OCI-LY3 (cell line): ENCODE results near the gene PTPN23.

Experiments
- H2AFZ ChIP-seq: fragments of 200-600, 300-600 bp; shearing (Covaris generic); 2 replicates; pipeline ENCODE4 v1.6.0; 2014; ENCODE audit warnings: antibody characterized with exemption, low read depth, low read length
- H3K27ac ChIP-seq: fragments of 200-600, 300-600 bp; sonication (generic); 2 replicates; pipeline ENCODE4 v1.5.1; 2014; ENCODE audit warnings: mild to moderate bottlenecking, low read length, moderate library complexity, mixed read lengths
- H3K27me3 ChIP-seq: fragments of 200-600, 300-600 bp; sonication (generic); 2 replicates; pipeline ENCODE4 v1.6.1; 2014; ENCODE audit warnings: low read depth, low read length, mixed read lengths
- H3K36me3 ChIP-seq: fragments of 200-600, 300-600 bp; sonication (generic); replicated peaks from 2 replicates; pipeline ENCODE3; 2014; ENCODE audit warnings: low read depth, low read length, mixed read lengths
- H3K4me1 ChIP-seq: fragments of 300-600, 200-600 bp; sonication (generic); 2 replicates; pipeline ENCODE4 v1.6.1; 2014; ENCODE audit warnings: low read length, mixed read lengths
- H3K4me2 ChIP-seq: fragments of 200-600, 300-600 bp; sonication (generic); 2 replicates; pipeline ENCODE4 v1.6.1; 2014; ENCODE audit warnings: low read length, mixed read lengths
- H3K4me3 ChIP-seq: fragments of 300-600, 200-600 bp; sonication (generic); 2 replicates; pipeline ENCODE4 v1.5.1; 2014; ENCODE audit warnings: antibody characterized with exemption, mild to moderate bottlenecking, low read length, moderate library complexity
- H3K79me2 ChIP-seq: fragments of 300-600, 200-600 bp; shearing (Covaris generic); 2 replicates; pipeline ENCODE4 v1.6.1; 2014; ENCODE audit warnings: mild to moderate bottlenecking, low read length, mixed read lengths
- H3K9ac ChIP-seq: fragments of 300-600, 200-600 bp; shearing (Covaris generic); 2 replicates; pipeline ENCODE4 v1.6.0; 2014; ENCODE audit warnings: mild to moderate bottlenecking, low read length, moderate library complexity
- H3K9me3 ChIP-seq: fragments of 200-600, 300-600 bp; shearing (Covaris generic); 2 replicates; pipeline ENCODE4 v1.6.1; 2014; ENCODE audit warnings: low read length, mixed read lengths; ENCODE audit not compliant: insufficient read depth
- H4K20me1 ChIP-seq: fragments of 200-600, 300-600 bp; sonication (generic); 2 replicates; pipeline ENCODE4 v1.6.1; 2016; ENCODE audit warnings: low read length, mixed read lengths; ENCODE audit not compliant: insufficient read depth
- EZH2phosphoT487 ChIP-seq: fragments of 200-600 bp; shearing (Covaris generic); IDR thresholded peaks from 2 replicates; pipeline ENCODE4 v1.6.1; 2018; ENCODE audit warnings: antibody characterized with exemption, mixed run types, low read depth
- TF ChIP-seq, protein P1 (sequence below): fragments of 200-600, 300-600 bp; sonication (generic); IDR thresholded peaks from 2 replicates; pipeline ENCODE4 v1.5.1; 2014; ENCODE audit warnings: antibody characterized with exemption, low read length, low read depth

The PTPN23 gene

DNA sequence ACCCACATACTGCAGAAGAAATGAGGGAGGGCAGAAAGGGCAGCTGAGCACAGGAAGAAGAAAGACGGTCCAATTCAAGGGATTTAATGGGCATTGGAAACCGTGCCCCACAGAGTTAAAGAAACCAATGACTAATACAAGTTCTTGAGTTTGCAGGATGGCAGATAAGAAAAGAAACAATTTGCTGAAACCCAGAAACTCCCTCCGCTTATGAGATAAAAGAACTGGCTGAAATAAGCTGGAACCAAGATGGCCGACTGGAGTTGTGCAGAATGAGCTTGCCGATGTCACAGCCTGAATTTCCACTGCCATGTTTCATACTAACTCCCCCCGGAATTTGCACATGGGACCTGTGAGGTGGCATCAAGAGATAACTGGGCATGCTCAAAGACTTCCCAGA is 47.8 kb downstream of the PTPN23 start:
- Histone ChIP-seq H3K27me3 (no peaks in the 10 kb centered on the region), H3K27ac (no peak overlapping the region), H3K9ac (no peak overlapping the region), H3K9me3 (no peaks in the 10 kb centered on the region), H3K36me3 (peaks cover 54% of the 10 kb centered on the region), H3K4me2 (no peak overlapping the region), H3K79me2 (no peaks in the 10 kb centered on the region), H3K4me1 (no peaks in the 10 kb centered on the region), H4K20me1 (peaks cover 6% of the 10 kb centered on the region; the same call in 1 of the 2 replicates), H2AFZ (no peak overlapping the region), H3K4me3 (no peak overlapping the region)
- TF ChIP-seq, protein P1, sequence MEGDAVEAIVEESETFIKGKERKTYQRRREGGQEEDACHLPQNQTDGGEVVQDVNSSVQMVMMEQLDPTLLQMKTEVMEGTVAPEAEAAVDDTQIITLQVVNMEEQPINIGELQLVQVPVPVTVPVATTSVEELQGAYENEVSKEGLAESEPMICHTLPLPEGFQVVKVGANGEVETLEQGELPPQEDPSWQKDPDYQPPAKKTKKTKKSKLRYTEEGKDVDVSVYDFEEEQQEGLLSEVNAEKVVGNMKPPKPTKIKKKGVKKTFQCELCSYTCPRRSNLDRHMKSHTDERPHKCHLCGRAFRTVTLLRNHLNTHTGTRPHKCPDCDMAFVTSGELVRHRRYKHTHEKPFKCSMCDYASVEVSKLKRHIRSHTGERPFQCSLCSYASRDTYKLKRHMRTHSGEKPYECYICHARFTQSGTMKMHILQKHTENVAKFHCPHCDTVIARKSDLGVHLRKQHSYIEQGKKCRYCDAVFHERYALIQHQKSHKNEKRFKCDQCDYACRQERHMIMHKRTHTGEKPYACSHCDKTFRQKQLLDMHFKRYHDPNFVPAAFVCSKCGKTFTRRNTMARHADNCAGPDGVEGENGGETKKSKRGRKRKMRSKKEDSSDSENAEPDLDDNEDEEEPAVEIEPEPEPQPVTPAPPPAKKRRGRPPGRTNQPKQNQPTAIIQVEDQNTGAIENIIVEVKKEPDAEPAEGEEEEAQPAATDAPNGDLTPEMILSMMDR: no peak
- TF ChIP-seq EZH2phosphoT487: no peak

- H3K4me3 ChIP-seq: no peak overlapping the region
- no peak overlapping the region for H3K27ac ChIP-seq
- peaks cover 6% of the 10 kb centered on the region; the same call in 1 of the 2 replicates for H4K20me1 ChIP-seq
- H3K27me3 ChIP-seq: no peaks in the 10 kb centered on the region
- no peak overlapping the region for H2AFZ ChIP-seq
- H3K4me1 ChIP-seq: no peaks in the 10 kb centered on the region
- H3K79me2 ChIP-seq: no peaks in the 10 kb centered on the region
- no peaks in the 10 kb centered on the region for H3K9me3 ChIP-seq
- TF ChIP-seq EZH2phosphoT487: no peak
- TF ChIP-seq, protein P1: no peak
- H3K36me3 ChIP-seq: peaks cover 63% of the 10 kb centered on the region
- no peak overlapping the region for H3K9ac ChIP-seq
- no peak overlapping the region for H3K4me2 ChIP-seq
These were observed 48.9 kb downstream of the PTPN23 start for GRCh38 chr3:47429476-47430270.

- Histone ChIP-seq H3K4me1 (no peaks in the 10 kb centered on the region), H3K9me3 (no peaks in the 10 kb centered on the region), H3K4me2 (no peak overlapping the region), H3K27me3 (no peaks in the 10 kb centered on the region), H3K27ac (no peak overlapping the region), H3K36me3 (peaks cover 60% of the 10 kb centered on the region), H3K79me2 (no peaks in the 10 kb centered on the region), H3K4me3 (no peak overlapping the region), H3K9ac (no peak overlapping the region), H4K20me1 (peaks cover 6% of the 10 kb centered on the region; the same call in 1 of the 2 replicates), H2AFZ (no peak overlapping the region)
- TF ChIP-seq EZH2phosphoT487: no peak
- TF ChIP-seq, protein P1: no peak
These were observed 49.8 kb downstream of the PTPN23 start for GRCh38 chr3:47430606-47431005.

DNA sequence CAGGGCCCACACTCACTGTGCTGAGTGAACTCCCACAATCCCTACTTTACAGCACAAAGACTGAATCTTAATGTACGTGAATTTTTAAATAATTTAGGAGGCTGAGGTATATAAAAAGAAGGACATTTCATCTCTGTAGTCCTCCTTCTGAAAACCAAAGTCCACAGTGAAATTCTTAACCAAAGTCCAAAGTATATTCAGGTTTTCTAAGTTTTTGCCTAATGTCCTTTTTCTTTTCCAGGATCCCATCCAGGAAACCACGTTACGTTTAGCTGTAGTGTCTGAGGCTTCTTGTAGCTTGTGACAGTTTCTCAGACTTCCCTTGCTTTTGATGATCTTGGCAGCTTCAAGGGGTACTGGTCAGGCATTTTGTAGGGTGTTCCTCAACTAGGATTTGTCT is 50.4 kb downstream of the PTPN23 start:
- peaks cover 6% of the 10 kb centered on the region; the same call in 1 of the 2 replicates for H4K20me1 ChIP-seq
- H3K4me2 ChIP-seq: no peak overlapping the region
- no peaks in the 10 kb centered on the region for H3K27me3 ChIP-seq
- H3K79me2 ChIP-seq: no peaks in the 10 kb centered on the region
- H3K27ac ChIP-seq: no peak overlapping the region
- no peak overlapping the region for H3K9ac ChIP-seq
- no peaks in the 10 kb centered on the region for H3K9me3 ChIP-seq
- no peak for TF ChIP-seq EZH2phosphoT487
- TF ChIP-seq, protein P1: no peak
- H3K36me3 ChIP-seq: peaks cover 56% of the 10 kb centered on the region
- H3K4me3 ChIP-seq: no peak overlapping the region
- no peak overlapping the region for H2AFZ ChIP-seq
- H3K4me1 ChIP-seq: no peaks in the 10 kb centered on the region
